Urinary bladder (tissue), 4 donors: Measurements from ENCODE around the gene USP15. TPM values are rescaled to one million over a fixed set of nuclear protein-coding genes. Genes with fewer than 3 reads are reported as not detected.

Source experiments
- DNase-seq: peaks from one replicate; pipeline ENCODE4 v3.0.0-alpha.2; 2015; ENCODE audit errors: extremely low spot score
- H3K27ac ChIP-seq: one replicate; pipeline ENCODE4 v1.5.1; 2013; ENCODE audit warnings: low read depth, mild to moderate bottlenecking, moderate library complexity
- H3K36me3 ChIP-seq: one replicate; pipeline ENCODE4 v1.6.1; 2013; ENCODE audit warnings: mild to moderate bottlenecking, moderate library complexity; ENCODE audit not compliant: insufficient read depth
- H3K4me1 ChIP-seq: one replicate; pipeline ENCODE4 v1.6.1; 2013; ENCODE audit warnings: mild to moderate bottlenecking, moderate library complexity; ENCODE audit not compliant: insufficient read depth
- H3K4me3 ChIP-seq: one replicate; pipeline ENCODE4 v1.5.1; 2013; ENCODE audit warnings: low read depth, low read length
- WGBS: extraction: QIAGEN DNeasy Blood & Tissue Kit; methylation state at CpG from one replicate; pipeline ENCODE4 v1.1.7; 2013; 5-methylcytosine and 5-hydroxymethylcytosine counted together
- polyA plus RNA-seq: library from polyadenylated mRNA; stranded (reverse); fragments of 200-250 nt; gene quantifications from one replicate; pipeline ENCODE4 v1.2.3, GENCODE V29; 2013
- total RNA-seq: library from RNA; depleted of rRNA; stranded (reverse); fragments of >200 nt; gene quantifications from one replicate; pipeline ENCODE4 v1.2.3, GENCODE V29; 2014
- donor health status: healthy with polysubstance abuse.
- donor health status: healthy.

Gene USP15
- total and polyA plus RNA-seq, 2 donors = 31.9 to 135 TPM

DNA sequence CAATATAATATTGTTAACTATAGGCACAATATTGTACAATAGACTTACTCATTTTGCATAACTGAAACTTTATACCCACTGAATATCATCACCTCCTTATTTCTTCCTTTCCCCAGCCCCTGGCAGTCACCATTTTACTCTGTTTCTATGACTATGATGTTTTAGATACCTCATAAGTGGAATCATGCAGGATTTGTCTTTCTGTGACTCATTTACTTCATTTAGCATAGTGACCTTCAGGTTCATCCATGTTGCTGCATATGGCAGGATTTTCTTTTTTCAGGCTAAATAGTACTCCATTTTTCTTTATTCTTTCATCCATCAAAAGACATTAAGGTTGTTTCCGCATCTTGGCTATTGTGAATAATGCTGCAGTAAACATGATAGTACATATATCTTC is 18.9 kb downstream of the USP15 start:
- no peaks in the 10 kb centered on the region for H3K36me3 ChIP-seq
- no peak overlapping the region for H3K27ac ChIP-seq
- 100% methylated on average over 1 of the region's 1 CpG for WGBS
- no peaks in the 10 kb centered on the region for H3K4me1 ChIP-seq
- no peak for DNase-seq
- no peak overlapping the region for H3K4me3 ChIP-seq

DNA sequence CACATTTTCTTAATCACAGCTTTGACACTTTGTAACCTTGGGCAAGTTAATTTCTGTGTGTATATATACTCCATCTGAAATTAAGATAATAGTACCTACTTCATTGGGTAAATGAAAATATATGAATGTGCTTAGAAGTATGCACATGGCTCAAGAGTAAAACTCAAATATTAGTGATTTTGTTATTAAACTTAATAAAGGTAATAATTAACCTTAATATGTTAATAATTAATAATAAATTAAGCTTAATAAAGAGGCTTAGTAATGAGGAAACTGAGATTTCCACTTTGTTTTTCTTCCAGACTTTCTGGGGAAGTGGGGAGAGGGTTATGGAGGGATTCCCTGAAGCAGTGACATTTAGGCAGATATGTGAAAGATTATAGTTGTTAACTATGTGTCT is 19.8 kb downstream of the USP15 start:
- no peaks in the 10 kb centered on the region for H3K4me1 ChIP-seq

DNA sequence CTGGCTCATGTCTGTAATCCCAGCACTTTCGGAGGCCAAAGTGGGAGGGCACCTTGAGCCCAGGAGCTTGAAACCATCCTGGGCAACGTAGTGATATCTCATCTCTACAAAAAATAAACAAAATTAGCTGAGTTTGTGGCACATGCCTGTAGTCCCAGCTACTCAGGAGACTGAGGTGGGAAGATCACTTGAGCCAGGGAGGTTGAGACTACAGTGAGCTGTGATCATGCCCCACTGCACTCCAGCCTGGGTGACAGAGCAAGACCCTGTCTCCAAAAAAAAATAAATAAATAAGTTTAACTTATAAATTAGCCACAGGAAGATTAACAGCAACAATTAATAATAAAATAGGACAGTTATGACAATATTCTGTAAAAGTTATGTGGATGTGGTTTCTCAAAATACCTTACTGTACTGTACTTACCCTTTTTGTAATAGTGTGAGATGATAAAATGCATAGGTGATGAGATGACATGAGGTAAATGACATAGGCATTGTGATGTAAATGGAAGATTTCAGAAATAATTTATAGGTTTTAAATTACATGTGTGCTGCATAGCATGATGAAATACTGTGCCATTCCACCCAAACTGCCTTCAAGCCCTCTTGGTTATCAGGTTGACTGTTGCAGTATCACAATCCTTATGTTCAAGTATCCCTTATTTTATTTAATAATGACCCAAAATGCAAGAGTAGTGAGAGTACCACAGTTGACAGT is 22.0 kb downstream of the USP15 start:
- Histone ChIP-seq H3K4me1 (no peaks in the 10 kb centered on the region), H3K27ac (no peak overlapping the region), H3K36me3 (no peaks in the 10 kb centered on the region), H3K4me3 (no peak overlapping the region)
- WGBS = 55% methylated on average over 2 of the region's 2 CpGs
- DNase-seq = no peak

More for the DNA sequence above, 19.8 kb downstream of the USP15 start:
- no peak for DNase-seq
- H3K36me3 ChIP-seq = no peaks in the 10 kb centered on the region
- no peak overlapping the region for H3K4me3 ChIP-seq
- no peak overlapping the region for H3K27ac ChIP-seq

DNA sequence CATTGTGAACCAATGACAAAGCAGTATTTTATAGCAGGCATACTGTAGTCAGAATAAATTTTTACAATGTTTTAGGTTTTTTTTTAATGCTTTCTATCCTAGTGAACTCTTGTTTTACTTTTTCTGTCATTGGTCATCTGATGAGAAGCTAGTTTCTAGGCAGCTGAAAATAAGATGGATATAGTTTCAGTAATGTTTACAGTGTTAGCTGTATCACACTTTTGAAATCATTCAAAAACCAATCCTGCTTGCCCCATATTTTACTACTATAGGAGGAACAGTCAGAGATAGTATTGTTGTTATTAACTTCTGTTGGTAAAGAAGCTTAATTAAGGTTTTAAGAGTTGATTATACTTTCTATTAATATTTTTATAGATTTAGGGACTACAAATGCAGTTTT is 24.5 kb downstream of the USP15 start:
- Histone ChIP-seq H3K4me1 (no peaks in the 10 kb centered on the region), H3K36me3 (no peaks in the 10 kb centered on the region), H3K27ac (no peak overlapping the region), H3K4me3 (no peak overlapping the region)
- DNase-seq = no peak

DNA sequence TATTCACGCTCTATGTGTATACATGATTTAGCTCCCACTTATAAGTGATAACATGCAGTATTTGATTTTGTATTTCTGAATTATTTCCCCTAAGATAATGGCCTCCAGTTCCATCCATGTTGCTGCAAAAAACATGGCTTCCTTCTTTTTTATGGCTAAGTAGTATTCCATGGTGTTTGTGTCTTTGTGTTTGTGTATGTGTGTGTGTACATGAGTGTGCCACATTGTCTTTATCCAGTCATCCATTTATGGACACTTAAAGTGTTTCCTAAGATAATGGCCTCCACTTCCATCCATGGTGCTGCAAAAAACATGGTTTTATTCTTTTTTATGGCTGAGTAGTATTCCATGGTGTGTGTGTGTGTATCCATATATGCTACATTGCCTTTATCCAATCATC is 25.1 kb downstream of the USP15 start:
- WGBS = 99% methylated on average over 1 of the region's 1 CpG
- Histone ChIP-seq H3K27ac (no peak overlapping the region), H3K36me3 (no peaks in the 10 kb centered on the region), H3K4me3 (no peak overlapping the region), H3K4me1 (no peaks in the 10 kb centered on the region)
- no peak for DNase-seq

DNA sequence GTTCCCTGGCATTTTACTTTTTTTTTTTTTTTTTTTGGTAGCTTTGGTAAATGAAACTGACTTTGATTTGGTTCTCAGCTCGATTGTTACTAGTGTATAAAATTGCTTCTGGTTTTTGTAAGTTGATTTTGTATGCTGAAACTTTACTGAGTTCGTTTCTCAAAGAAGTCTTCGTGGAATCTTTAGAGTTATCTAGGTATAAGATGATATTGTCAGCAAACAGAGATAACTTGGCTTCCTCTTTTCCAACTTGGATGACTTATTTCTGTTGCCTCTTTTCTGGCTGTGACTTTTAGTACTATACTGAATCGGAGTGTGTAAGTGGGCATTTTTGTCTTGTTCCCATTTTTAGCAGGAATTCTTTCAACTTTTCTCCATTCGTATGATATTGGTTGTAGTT is 28.1 kb downstream of the USP15 start:
- Histone ChIP-seq H3K27ac (no peak overlapping the region), H3K4me3 (no peak overlapping the region), H3K36me3 (no peaks in the 10 kb centered on the region), H3K4me1 (no peaks in the 10 kb centered on the region)
- no peak for DNase-seq
- 88% methylated on average over 5 of the region's 5 CpGs for WGBS

DNA sequence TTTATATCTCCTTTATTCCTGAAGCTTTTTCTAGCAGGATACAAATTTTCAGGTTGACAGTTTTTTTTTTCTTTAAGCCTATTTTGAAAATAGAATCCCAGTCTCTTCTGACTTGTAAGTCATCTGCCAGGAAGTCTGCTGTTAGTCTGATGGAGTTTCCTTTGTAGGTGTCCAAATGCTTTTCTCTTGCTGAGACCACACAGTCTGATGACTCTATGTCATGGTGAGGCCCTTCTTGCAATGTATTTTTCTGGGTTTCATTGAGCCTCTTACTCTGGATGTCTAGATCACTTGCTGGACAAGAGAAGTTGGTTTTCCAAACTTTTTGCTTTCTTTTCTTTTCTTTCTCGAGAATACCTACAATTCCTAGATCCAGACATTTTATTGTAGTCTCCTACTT is 30.6 kb downstream of the USP15 start:
- Histone ChIP-seq H3K4me1 (no peaks in the 10 kb centered on the region), H3K4me3 (no peak overlapping the region), H3K27ac (no peak overlapping the region), H3K36me3 (no peaks in the 10 kb centered on the region)
- WGBS = 92% methylated on average over 1 of the region's 1 CpG
- no peak for DNase-seq

DNA sequence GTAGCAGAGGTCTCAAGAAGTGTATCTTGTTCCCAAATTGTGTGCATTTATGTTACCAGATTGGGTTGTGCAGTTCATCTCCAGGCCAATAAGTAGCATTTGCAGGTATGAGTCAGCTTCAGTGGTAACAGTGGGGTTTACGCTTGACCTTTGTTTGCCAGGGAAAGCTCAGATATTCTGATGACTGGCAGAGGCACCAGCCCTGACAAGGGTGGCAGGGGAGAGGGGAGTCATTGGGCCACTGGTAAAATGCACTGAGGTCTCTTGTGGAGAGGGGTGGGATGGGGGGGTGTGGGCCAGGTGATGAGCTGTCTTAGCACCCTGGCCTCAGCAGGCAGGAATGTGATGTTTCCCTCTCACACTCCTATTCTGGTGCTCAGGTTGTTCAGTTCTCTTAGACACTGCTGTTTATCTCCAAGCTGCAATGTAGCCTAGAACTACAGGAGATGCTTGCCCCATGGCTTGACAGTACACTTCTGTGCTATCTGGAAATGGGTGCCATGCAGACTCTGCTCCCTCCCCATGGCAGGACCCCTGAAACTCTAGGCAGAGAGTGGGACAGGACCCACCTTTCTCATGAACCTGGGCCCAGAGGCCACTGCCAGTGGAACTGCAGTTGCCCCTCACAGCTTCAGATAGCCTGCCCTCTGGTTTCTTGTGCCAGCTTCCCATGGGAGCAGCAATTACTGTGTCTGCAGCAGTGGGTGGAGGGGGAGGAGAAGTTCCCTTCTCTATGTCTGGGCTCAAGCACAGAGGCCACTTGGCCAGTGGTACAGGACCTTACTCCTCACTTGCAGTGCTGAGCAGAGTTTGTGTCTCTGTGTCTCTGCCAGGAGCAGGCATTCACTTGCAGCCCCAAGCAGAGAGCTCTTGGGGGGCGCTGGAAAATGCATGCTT is 31.9 kb downstream of the USP15 start:
- Histone ChIP-seq H3K4me3 (no peak overlapping the region), H3K36me3 (peaks cover 3% of the 10 kb centered on the region), H3K27ac (no peak overlapping the region), H3K4me1 (no peaks in the 10 kb centered on the region)
- 73% methylated on average over 2 of the region's 2 CpGs for WGBS
- DNase-seq = no peak

DNA sequence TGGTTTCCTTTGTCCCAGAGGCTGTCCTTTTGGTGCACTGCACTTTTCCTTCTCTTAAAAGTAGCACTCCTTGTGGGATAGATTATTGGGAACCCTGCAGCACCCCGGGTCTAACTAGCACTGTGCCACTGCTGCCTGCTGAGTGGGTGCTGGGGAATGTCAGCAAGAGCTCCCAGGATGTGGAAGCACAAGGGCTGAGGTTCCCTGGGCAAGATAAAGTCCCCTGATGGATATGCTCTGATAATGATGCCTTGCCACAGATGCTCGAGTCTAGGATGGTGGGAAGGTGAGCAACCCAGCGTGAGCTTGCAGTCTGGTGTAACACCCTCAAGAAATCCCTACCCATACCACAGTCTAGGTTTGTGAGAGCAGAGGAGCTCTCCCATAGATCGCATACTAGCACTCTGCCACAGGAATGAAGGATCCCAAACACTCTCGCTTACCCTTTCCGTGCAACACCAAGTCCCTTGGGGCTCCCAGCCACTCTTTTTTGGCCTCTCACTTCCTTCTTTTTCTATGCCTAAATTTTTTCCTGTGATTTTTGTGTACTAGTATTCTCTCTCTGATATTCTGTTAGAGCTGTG is 32.6 kb downstream of the USP15 start:
- Histone ChIP-seq H3K4me1 (no peaks in the 10 kb centered on the region), H3K4me3 (no peak overlapping the region), H3K27ac (no peak overlapping the region), H3K36me3 (peaks cover 3% of the 10 kb centered on the region)
- no peak for DNase-seq
- WGBS = 89% methylated on average over 6 of the region's 6 CpGs

DNA sequence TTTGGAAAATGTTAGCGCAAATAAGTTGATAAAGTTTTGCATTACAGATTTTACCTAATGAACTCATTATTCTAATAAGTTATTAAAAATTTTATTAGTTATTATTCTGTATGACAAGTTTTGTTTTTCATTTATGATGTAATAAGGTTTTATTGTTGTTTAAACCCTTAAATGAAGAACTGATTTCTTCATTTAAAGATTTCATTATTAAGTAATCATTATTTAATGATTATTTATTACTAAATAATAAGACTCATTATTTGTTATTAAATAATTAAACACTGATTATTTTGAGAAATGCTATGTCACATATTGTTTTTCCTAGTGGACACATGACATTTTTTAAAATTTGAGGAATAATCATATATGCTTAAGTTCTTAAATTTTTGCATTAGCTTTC is 34.2 kb downstream of the USP15 start:
- Histone ChIP-seq H3K27ac (no peak overlapping the region), H3K4me3 (no peak overlapping the region), H3K4me1 (no peaks in the 10 kb centered on the region), H3K36me3 (peaks cover 3% of the 10 kb centered on the region)
- WGBS = 100% methylated on average over 1 of the region's 1 CpG
- no peak for DNase-seq

DNA sequence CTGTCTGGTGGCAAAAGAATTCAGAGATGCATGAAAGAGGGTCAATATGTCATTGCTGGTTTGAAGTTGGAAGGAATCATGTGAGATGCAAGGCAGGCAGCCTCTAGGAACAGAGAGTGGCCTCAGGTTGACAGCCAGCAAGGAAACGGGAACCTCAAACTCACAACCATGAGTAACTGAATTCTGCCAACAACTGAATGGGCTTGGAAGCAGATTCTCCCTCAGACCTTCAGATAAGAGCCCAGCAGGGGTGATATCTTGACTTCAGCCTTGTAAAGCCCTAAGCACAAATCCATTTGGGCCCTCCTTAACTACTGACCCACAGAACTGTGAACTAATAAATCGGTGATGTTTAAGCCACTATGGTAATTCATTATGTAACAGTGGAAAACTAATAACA is 35.8 kb downstream of the USP15 start:
- H3K4me3 ChIP-seq = no peak overlapping the region
- no peak overlapping the region for H3K27ac ChIP-seq
- no peaks in the 10 kb centered on the region for H3K4me1 ChIP-seq
- 94% methylated on average over 2 of the region's 2 CpGs for WGBS
- DNase-seq = no peak
- peaks cover 3% of the 10 kb centered on the region for H3K36me3 ChIP-seq

DNA sequence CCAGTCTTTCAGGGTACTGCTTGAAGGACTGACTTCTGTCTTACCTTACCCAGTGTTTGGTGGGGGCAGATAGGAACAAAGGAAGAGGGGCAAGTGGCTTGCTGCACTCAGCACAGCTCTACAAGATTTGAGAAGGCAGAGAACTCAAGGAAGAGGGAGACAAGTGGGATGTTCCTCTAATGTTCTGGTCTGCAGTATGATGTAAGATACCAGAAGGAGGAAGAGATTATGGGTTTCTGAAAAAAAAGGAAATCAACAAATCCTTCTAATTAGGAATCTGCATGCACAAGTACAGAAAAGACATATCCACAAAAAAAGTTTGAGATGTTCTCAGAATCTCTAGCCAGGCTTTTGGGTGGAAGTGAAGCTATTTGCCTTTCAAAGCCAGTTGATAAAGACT is 37.1 kb downstream of the USP15 start:
- Histone ChIP-seq H3K4me3 (no peak overlapping the region), H3K27ac (no peak overlapping the region), H3K36me3 (peaks cover 3% of the 10 kb centered on the region), H3K4me1 (no peaks in the 10 kb centered on the region)
- DNase-seq = no peak

DNA sequence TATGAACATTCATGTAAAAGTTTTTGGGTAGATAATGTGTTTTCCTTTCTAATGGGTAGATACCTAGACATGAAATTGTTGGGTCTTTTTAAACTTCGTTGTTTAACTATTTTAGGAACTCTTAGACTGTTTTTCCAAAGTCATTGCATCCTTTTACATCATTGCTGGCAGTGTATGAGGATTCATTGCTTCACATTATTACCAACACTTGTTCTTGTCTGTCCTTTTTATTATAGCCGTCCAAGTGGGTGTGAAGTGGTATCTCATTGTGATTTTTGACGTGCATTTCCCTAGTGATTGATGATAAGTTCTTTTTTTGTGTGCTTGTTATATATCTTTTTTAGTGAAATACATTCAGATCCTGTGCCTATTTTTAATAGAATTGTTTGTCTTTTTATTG is 39.4 kb downstream of the USP15 start:
- H3K36me3 ChIP-seq = peaks cover 6% of the 10 kb centered on the region
- WGBS = 87% methylated on average over 3 of the region's 3 CpGs
- no peak overlapping the region for H3K27ac ChIP-seq
- no peak for DNase-seq
- H3K4me3 ChIP-seq = no peak overlapping the region
- H3K4me1 ChIP-seq = no peaks in the 10 kb centered on the region
